K562 (cell line): ENCODE measurements around the gene KIF20B. TPM values are rescaled to one million over a fixed set of nuclear protein-coding genes. Genes with fewer than 3 reads are reported as not detected.

Experiments
- CEBPG ChIP-seq, 3 experiments: fragments of 200-800 bp in 1 of 3; sonication (Bioruptor generic) in 1 of 3; sonication (generic) in 1 of 3; formaldehyde crosslinking in 1 of 3; IDR thresholded peaks in 2 of 3; conservative IDR thresholded peaks in 1 of 3; 2 replicates each; pipeline versions ENCODE4 v1.6.1 to v1.8.0; 2016 to 2022; ENCODE audit warnings: missing compliant biosample characterization in 2 of 3, missing genetic modification characterization in 2 of 3, mild to moderate bottlenecking in 1 of 3, missing genetic modification reagents in 1 of 3
- HEY1 ChIP-seq: fragments of 250-450 bp; sonication (Bioruptor Pico); IDR thresholded peaks from 2 replicates; pipeline ENCODE4 v1.5.0; 2020; ENCODE audit warnings: mild to moderate bottlenecking, moderate library complexity, borderline replicate concordance
- RCOR1 ChIP-seq, 2 experiments: IDR thresholded peaks; 2 replicates each; pipeline ENCODE4 v1.6.1; 2012; ENCODE audit warnings: low read depth in 2 of 2, low read length in 2 of 2, borderline replicate concordance in 1 of 2, improper control_type of control experiment in 1 of 2
- SAFB ChIP-seq: fragments of 200-400 bp; formaldehyde crosslinking; IDR thresholded peaks from 2 replicates; pipeline ENCODE4 v1.6.1; 2017; ENCODE audit warnings: low read depth, low read length, borderline replicate concordance
- SMAD4 ChIP-seq: fragments of 250-450 bp; sonication (Bioruptor Pico); conservative IDR thresholded peaks from 2 replicates; pipeline ENCODE4 v1.8.0; 2021; ENCODE audit warnings: inconsistent platforms, mild to moderate bottlenecking, moderate library complexity
- SUPT5H ChIP-seq: fragments of 450-650 bp; IDR thresholded peaks from 2 replicates; pipeline ENCODE4 v1.6.1; 2016
- polyA plus RNA-seq, 8 experiments: library from polyadenylated mRNA; depleted of rRNA in 4 of 8; stranded (reverse) in 5 of 8; unstranded in 3 of 8; fragments of >200 nt; fragmentation: Nextera tagmentation in 2 of 8; fragmentation: Illumina TruSeq in 1 of 8; extraction: Ambion mirVana in 2 of 8; extraction: Trizol in 1 of 8; gene quantifications; 2 replicates each; pipeline versions ENCODE4 v1.2.1 to v1.2.3, GENCODE V29; 2011 to 2014; ENCODE audit warnings: inconsistent platforms in 1 of 8, missing spikeins in 1 of 8
- total RNA-seq, 7 experiments: library from RNA; depleted of rRNA in 6 of 7; stranded (reverse); fragments of >200 nt in 6 of 7; fragmentation: Illumina TruSeq in 2 of 7; extraction: Trizol in 2 of 7; gene quantifications; 2 replicates each; pipeline versions ENCODE4 v1.2.1 to v1.2.3, GENCODE V29; 2011 to 2021; ENCODE audit warnings: low replicate concordance in 1 of 7
- TF ChIP-seq, protein P1 (sequence below), 2 experiments: fragments of 150-350 bp in 1 of 2; IDR thresholded peaks; 2 replicates each; pipeline ENCODE4 v1.6.1; 2012 to 2016; ENCODE audit warnings: low read depth in 2 of 2, low read length in 2 of 2, mild to moderate bottlenecking in 1 of 2, moderate library complexity in 1 of 2
- TF ChIP-seq, protein P2 (sequence below): fragments of 450-650 bp; IDR thresholded peaks from 2 replicates; pipeline ENCODE4 v1.6.1; 2018; ENCODE audit warnings: mild to moderate bottlenecking, low read depth; ENCODE audit not compliant: partially characterized antibody
- TF ChIP-seq, protein P3 (sequence below): fragments of 250-450 bp; sonication (Bioruptor Pico); IDR thresholded peaks from 2 replicates; pipeline ENCODE4 v1.5.1; 2021; ENCODE audit warnings: mild to moderate bottlenecking
- TF ChIP-seq, protein P4 (sequence below): sonication (generic); formaldehyde crosslinking; IDR thresholded peaks from 2 replicates; pipeline ENCODE4 v1.8.0; 2022; ENCODE audit warnings: mild to moderate bottlenecking, missing genetic modification reagents

The KIF20B gene
- total and polyA plus RNA-seq, 9 of the 15 experiments (the other 6 are each of a cell fraction or from before 2014, with no cell fraction given) = 18.6 to 56.5 (median 32.9) TPM

DNA sequence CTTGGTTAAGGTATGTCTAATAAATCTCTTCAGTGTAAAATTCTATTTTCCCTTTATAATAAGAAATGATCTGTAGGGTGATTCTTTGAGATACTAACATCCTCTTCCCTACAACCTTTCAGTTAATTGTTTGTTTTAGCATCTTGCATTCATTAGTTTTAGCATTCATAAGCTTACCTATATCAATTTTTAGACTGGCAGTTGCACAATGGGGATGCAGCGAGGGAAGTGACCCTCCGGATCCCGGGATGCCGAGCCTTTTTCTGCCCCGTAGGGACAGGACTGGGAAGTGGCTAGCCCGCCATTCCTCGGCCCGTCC lies 508 bp upstream of the KIF20B start (continued):
- TF ChIP-seq, protein P1, sequence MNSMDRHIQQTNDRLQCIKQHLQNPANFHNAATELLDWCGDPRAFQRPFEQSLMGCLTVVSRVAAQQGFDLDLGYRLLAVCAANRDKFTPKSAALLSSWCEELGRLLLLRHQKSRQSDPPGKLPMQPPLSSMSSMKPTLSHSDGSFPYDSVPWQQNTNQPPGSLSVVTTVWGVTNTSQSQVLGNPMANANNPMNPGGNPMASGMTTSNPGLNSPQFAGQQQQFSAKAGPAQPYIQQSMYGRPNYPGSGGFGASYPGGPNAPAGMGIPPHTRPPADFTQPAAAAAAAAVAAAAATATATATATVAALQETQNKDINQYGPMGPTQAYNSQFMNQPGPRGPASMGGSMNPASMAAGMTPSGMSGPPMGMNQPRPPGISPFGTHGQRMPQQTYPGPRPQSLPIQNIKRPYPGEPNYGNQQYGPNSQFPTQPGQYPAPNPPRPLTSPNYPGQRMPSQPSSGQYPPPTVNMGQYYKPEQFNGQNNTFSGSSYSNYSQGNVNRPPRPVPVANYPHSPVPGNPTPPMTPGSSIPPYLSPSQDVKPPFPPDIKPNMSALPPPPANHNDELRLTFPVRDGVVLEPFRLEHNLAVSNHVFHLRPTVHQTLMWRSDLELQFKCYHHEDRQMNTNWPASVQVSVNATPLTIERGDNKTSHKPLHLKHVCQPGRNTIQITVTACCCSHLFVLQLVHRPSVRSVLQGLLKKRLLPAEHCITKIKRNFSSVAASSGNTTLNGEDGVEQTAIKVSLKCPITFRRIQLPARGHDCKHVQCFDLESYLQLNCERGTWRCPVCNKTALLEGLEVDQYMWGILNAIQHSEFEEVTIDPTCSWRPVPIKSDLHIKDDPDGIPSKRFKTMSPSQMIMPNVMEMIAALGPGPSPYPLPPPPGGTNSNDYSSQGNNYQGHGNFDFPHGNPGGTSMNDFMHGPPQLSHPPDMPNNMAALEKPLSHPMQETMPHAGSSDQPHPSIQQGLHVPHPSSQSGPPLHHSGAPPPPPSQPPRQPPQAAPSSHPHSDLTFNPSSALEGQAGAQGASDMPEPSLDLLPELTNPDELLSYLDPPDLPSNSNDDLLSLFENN (IDR thresholded peaks at IDR 0.05; ENCODE audit: low read depth in 2 of 2, low read length in 2 of 2) = no peak
- TF ChIP-seq RCOR1 (IDR thresholded peaks at IDR 0.05; ENCODE audit: borderline replicate concordance in 1 of 2, low read depth in 2 of 2, low read length in 2 of 2) (no peak), SAFB (no peak), HEY1 (CRISPR knock-in tag) (no peak), SMAD4 (CRISPR knock-in tag) (0 out of 2 replicates have a peak, but pooled peaks have one; percentile 20), CEBPG (CRISPR knock-in tag; IDR thresholded peaks at IDR 0.05) (no peak), CEBPG (tag; conservative IDR thresholded peaks at IDR 0.05 in 1 of 2, IDR thresholded peaks at IDR 0.05 in 1 of 2) (peak in 1 of 2 experiments; percentile 41; a peak in 1 of 4 replicates), SUPT5H (no peak)
- TF ChIP-seq, protein P2, sequence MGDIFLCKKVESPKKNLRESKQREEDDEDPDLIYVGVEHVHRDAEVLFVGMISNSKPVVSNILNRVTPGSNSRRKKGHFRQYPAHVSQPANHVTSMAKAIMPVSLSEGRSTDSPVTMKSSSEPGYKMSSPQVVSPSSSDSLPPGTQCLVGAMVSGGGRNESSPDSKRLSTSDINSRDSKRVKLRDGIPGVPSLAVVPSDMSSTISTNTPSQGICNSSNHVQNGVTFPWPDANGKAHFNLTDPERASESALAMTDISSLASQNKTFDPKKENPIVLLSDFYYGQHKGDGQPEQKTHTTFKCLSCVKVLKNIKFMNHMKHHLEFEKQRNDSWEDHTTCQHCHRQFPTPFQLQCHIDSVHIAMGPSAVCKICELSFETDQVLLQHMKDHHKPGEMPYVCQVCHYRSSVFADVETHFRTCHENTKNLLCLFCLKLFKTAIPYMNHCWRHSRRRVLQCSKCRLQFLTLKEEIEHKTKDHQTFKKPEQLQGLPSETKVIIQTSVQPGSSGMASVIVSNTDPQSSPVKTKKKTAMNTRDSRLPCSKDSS = no peak
- TF ChIP-seq, protein P3, sequence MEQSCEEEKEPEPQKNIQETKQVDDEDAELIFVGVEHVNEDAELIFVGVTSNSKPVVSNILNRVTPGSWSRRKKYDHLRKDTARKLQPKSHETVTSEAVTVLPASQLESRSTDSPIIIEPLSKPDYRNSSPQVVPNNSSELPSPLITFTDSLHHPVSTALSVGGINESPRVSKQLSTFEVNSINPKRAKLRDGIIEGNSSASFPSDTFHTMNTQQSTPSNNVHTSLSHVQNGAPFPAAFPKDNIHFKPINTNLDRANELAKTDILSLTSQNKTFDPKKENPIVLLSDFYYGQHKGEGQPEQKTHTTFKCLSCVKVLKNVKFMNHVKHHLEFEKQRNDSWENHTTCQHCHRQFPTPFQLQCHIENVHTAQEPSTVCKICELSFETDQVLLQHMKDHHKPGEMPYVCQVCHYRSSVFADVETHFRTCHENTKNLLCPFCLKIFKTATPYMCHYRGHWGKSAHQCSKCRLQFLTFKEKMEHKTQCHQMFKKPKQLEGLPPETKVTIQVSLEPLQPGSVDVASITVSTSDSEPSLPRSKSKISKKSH (CRISPR knock-in tag) = no peak
- TF ChIP-seq, protein P4, sequence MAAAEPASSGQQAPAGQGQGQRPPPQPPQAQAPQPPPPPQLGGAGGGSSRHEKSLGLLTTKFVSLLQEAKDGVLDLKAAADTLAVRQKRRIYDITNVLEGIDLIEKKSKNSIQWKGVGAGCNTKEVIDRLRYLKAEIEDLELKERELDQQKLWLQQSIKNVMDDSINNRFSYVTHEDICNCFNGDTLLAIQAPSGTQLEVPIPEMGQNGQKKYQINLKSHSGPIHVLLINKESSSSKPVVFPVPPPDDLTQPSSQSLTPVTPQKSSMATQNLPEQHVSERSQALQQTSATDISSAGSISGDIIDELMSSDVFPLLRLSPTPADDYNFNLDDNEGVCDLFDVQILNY (CRISPR knock-in tag) = no peak
